HepG2 (cell line): ENCODE measurements around the gene AP4M1. TPM values are rescaled to one million over a fixed set of nuclear protein-coding genes. Genes with fewer than 3 reads are reported as not detected.
A peak's percentile ranks its signal among the peaks of the same experiment; 100 is the strongest.

Source experiments
- BORCS8-MEF2B ChIP-seq: sonication (generic); formaldehyde crosslinking; IDR thresholded peaks from 2 replicates; pipeline ENCODE4 v1.8.0; 2022; ENCODE audit warnings: mild to moderate bottlenecking, missing genetic modification reagents
- DMAP1 ChIP-seq: IDR thresholded peaks from 2 replicates; pipeline ENCODE4 v1.6.1; 2016
- EP300 ChIP-seq, 3 experiments: sonication (generic) in 1 of 3; formaldehyde crosslinking in 1 of 3; IDR thresholded peaks; 2 replicates each; pipeline versions ENCODE4 v1.5.1 to v1.6.1; 2011 to 2020; ENCODE audit warnings: low read depth in 2 of 3, low read length in 2 of 3, borderline replicate concordance in 1 of 3, improper control_type of control experiment in 1 of 3, mild to moderate bottlenecking in 1 of 3, missing genetic modification reagents in 1 of 3, moderate library complexity in 1 of 3
- NCOA2 ChIP-seq: sonication (generic); formaldehyde crosslinking; IDR thresholded peaks from 2 replicates; pipeline ENCODE4 v1.8.0; 2022; ENCODE audit warnings: inconsistent platforms
- NFKB2 ChIP-seq: sonication (generic); formaldehyde crosslinking; IDR thresholded peaks from 2 replicates; pipeline ENCODE4 v1.4.0; 2020; ENCODE audit warnings: missing genetic modification reagents, borderline replicate concordance
- NR2C2 ChIP-seq: sonication (generic); formaldehyde crosslinking; IDR thresholded peaks from 2 replicates; pipeline ENCODE4 v1.4.0; 2020; ENCODE audit warnings: missing genetic modification reagents, mild to moderate bottlenecking, moderate library complexity, borderline replicate concordance
- SOX13 ChIP-seq, 3 experiments: fragments of 450-650 bp in 1 of 3; sonication (generic) in 1 of 3; formaldehyde crosslinking in 1 of 3; IDR thresholded peaks in 2 of 3; conservative IDR thresholded peaks in 1 of 3; 2 replicates each; pipeline versions ENCODE4 v1.5.0 to v1.6.1; 2016 to 2020; ENCODE audit warnings: antibody characterized with exemption in 1 of 3, mild to moderate bottlenecking in 1 of 3, missing compliant biosample characterization in 1 of 3, missing genetic modification reagents in 1 of 3, moderate library complexity in 1 of 3
- TGIF2 ChIP-seq: IDR thresholded peaks from 2 replicates; pipeline ENCODE4 v1.6.1; 2016; ENCODE audit warnings: control low read depth, missing compliant biosample characterization
- ZNF253 ChIP-seq: sonication (generic); formaldehyde crosslinking; IDR thresholded peaks from 2 replicates; pipeline ENCODE4 v1.8.0; 2022; ENCODE audit warnings: mild to moderate bottlenecking, missing genetic modification reagents, borderline replicate concordance
- ZNF263 ChIP-seq: sonication (generic); formaldehyde crosslinking; IDR thresholded peaks from 2 replicates; pipeline ENCODE4 v1.4.0; 2020; ENCODE audit warnings: missing genetic modification reagents
- ZNF274 ChIP-seq: sonication (generic); formaldehyde crosslinking; IDR thresholded peaks from 2 replicates; pipeline ENCODE4 v1.5.1; 2020; ENCODE audit warnings: mild to moderate bottlenecking, missing genetic modification reagents
- ZNF496 ChIP-seq: sonication (generic); formaldehyde crosslinking; IDR thresholded peaks from 2 replicates; pipeline ENCODE4 v1.8.1; 2023; ENCODE audit warnings: mild to moderate bottlenecking, moderate library complexity, missing genetic modification reagents; ENCODE audit not compliant: insufficient replicate concordance
- ZNF567 ChIP-seq: sonication (generic); formaldehyde crosslinking; IDR thresholded peaks from 2 replicates; pipeline ENCODE4 v1.8.1; 2023; ENCODE audit warnings: mild to moderate bottlenecking, missing genetic modification reagents, borderline replicate concordance
- ZNF570 ChIP-seq: sonication (generic); formaldehyde crosslinking; IDR thresholded peaks from 2 replicates; pipeline ENCODE4 v1.4.0; 2020; ENCODE audit warnings: mild to moderate bottlenecking, missing genetic modification reagents, borderline replicate concordance
- ZNF703 ChIP-seq: sonication (generic); formaldehyde crosslinking; IDR thresholded peaks from 2 replicates; pipeline ENCODE4 v1.5.1; 2020; ENCODE audit warnings: missing genetic modification reagents, mild to moderate bottlenecking, moderate library complexity, borderline replicate concordance
- ZNF780A ChIP-seq: sonication (generic); formaldehyde crosslinking; IDR thresholded peaks from 2 replicates; pipeline ENCODE4 v1.8.0; 2022; ENCODE audit warnings: mild to moderate bottlenecking, missing genetic modification reagents, moderate library complexity
- polyA plus RNA-seq, 8 experiments: library from polyadenylated mRNA; depleted of rRNA in 3 of 8; stranded (reverse) in 7 of 8; unstranded in 1 of 8; fragments of >200 nt; fragmentation: Illumina TruSeq in 4 of 8; extraction: Trizol in 4 of 8; gene quantifications; 2 replicates each; pipeline versions ENCODE4 v1.2.1 to v1.2.3, GENCODE V29; 2011 to 2016; ENCODE audit warnings: low read depth in 4 of 8, missing spikeins in 1 of 8, mixed read lengths in 1 of 8; ENCODE audit not compliant: insufficient read depth in 1 of 8
- total RNA-seq, 5 experiments: library from RNA; depleted of rRNA; stranded (reverse); fragments of >200 nt; fragmentation: Illumina TruSeq; extraction: Trizol; gene quantifications; 2 replicates each; pipeline ENCODE4 v1.2.3, GENCODE V29; 2016; ENCODE audit warnings: low read depth in 1 of 5
- TF ChIP-seq, protein P1 (sequence below): sonication (generic); formaldehyde crosslinking; IDR thresholded peaks from 2 replicates; pipeline ENCODE4 v1.4.0; 2020; ENCODE audit warnings: mild to moderate bottlenecking, missing genetic modification reagents
- TF ChIP-seq, protein P2 (sequence below): sonication (generic); formaldehyde crosslinking; IDR thresholded peaks from 2 replicates; pipeline ENCODE4 v1.4.0; 2020; ENCODE audit warnings: missing genetic modification reagents
- TF ChIP-seq, protein P3 (sequence below): sonication (generic); formaldehyde crosslinking; IDR thresholded peaks from 2 replicates; pipeline ENCODE4 v1.4.0; 2020; ENCODE audit warnings: missing genetic modification reagents, borderline replicate concordance

AP4M1 gene
- total and polyA plus RNA-seq, 2 of the 13 experiments (the other 11 are each of a cell fraction or from before 2014, with no cell fraction given): 6.3 to 9.7 TPM

DNA sequence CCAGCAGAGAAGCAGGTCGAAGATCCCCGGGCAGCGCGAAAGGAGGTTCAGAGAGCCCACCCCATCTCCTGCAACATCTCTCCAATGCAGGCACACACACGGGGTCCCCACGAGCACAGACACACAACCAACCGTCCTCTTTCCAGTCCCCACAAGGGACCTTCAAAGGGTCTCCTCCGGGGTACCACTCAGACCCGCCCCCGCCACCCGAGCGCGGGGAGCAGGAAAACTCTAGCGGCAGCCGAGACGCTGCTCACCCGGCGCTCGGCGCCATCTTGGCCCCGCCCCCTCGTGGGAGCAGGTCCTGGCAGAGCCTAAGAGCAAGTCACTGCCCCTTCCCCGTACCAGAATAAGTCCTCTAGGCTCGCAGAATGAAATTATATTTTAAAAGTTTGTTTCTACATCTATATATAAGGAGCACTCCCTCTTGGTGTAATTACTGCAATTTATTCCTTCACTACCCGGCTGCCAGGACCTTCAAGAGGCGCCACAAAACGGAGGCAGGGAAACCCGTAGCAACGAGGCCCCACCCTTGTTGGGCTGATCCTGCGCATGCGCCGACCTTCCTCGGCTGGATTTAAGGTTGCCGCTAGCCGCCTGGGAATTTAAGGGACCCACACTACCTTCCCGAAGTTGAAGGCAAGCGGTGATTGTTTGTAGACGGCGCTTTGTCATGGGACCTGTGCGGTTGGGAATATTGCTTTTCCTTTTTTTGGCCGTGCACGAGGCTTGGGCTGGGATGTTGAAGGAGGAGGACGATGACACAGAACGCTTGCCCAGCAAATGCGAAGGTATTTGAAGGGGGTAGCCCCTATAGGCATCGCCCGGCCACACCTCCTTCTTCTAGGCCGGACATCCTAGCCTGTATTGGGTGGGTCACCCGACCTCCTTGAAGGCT lies 17.9 kb downstream of the AP4M1 start, which contains the start of the genes CNPY4 and TAF6 (continued):
- TF ChIP-seq NFKB2 (CRISPR knock-in tag) (peak; percentile 89), ZNF780A (CRISPR knock-in tag) (0 out of 2 replicates have a peak, but pooled peaks have one; percentile 52), ZNF253 (no peak), EP300 (IDR thresholded peaks at IDR 0.05; ENCODE audit: low read depth in 2 of 2, low read length in 2 of 2) (peak in 1 of 2 experiments; percentile 100; a peak in 1 of 4 replicates), EP300 (CRISPR knock-in tag; IDR thresholded peaks at IDR 0.05; ENCODE audit: borderline replicate concordance) (peak; percentile 8; the same call in 1 of the 2 replicates), ZNF567 (CRISPR knock-in tag) (no peak), TGIF2 (CRISPR knock-in tag) (peak; percentile 83; the same call in 1 of the 2 replicates), NCOA2 (CRISPR knock-in tag) (peak; percentile 32; the same call in 1 of the 2 replicates), BORCS8-MEF2B (CRISPR knock-in tag) (peak; percentile 77; the same call in 1 of the 2 replicates), ZNF703 (CRISPR knock-in tag) (no peak), ZNF263 (CRISPR knock-in tag) (peak; percentile 57), ZNF274 (CRISPR knock-in tag) (no peak), ZNF570 (CRISPR knock-in tag) (0 out of 2 replicates have a peak, but pooled peaks have one; percentile 43), NR2C2 (CRISPR knock-in tag) (no peak; the same call in 1 of the 2 replicates), DMAP1 (CRISPR knock-in tag) (peak; percentile 76; the same call in 1 of the 2 replicates), ZNF496 (CRISPR knock-in tag) (no peak), SOX13 (IDR thresholded peaks at IDR 0.05) (no peak), SOX13 (CRISPR knock-in tag; conservative IDR thresholded peaks at IDR 0.05 in 1 of 2, IDR thresholded peaks at IDR 0.05 in 1 of 2) (no peak)
- TF ChIP-seq, protein P1, sequence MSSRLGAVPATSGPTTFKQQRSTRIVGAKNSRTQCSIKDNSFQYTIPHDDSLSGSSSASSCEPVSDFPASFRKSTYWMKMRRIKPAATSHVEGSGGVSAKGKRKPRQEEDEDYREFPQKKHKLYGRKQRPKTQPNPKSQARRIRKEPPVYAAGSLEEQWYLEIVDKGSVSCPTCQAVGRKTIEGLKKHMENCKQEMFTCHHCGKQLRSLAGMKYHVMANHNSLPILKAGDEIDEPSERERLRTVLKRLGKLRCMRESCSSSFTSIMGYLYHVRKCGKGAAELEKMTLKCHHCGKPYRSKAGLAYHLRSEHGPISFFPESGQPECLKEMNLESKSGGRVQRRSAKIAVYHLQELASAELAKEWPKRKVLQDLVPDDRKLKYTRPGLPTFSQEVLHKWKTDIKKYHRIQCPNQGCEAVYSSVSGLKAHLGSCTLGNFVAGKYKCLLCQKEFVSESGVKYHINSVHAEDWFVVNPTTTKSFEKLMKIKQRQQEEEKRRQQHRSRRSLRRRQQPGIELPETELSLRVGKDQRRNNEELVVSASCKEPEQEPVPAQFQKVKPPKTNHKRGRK (CRISPR knock-in tag): no peak
- TF ChIP-seq, protein P2, sequence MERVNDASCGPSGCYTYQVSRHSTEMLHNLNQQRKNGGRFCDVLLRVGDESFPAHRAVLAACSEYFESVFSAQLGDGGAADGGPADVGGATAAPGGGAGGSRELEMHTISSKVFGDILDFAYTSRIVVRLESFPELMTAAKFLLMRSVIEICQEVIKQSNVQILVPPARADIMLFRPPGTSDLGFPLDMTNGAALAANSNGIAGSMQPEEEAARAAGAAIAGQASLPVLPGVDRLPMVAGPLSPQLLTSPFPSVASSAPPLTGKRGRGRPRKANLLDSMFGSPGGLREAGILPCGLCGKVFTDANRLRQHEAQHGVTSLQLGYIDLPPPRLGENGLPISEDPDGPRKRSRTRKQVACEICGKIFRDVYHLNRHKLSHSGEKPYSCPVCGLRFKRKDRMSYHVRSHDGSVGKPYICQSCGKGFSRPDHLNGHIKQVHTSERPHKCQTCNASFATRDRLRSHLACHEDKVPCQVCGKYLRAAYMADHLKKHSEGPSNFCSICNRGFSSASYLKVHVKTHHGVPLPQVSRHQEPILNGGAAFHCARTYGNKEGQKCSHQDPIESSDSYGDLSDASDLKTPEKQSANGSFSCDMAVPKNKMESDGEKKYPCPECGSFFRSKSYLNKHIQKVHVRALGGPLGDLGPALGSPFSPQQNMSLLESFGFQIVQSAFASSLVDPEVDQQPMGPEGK (CRISPR knock-in tag): peak; percentile 61
- TF ChIP-seq, protein P3, sequence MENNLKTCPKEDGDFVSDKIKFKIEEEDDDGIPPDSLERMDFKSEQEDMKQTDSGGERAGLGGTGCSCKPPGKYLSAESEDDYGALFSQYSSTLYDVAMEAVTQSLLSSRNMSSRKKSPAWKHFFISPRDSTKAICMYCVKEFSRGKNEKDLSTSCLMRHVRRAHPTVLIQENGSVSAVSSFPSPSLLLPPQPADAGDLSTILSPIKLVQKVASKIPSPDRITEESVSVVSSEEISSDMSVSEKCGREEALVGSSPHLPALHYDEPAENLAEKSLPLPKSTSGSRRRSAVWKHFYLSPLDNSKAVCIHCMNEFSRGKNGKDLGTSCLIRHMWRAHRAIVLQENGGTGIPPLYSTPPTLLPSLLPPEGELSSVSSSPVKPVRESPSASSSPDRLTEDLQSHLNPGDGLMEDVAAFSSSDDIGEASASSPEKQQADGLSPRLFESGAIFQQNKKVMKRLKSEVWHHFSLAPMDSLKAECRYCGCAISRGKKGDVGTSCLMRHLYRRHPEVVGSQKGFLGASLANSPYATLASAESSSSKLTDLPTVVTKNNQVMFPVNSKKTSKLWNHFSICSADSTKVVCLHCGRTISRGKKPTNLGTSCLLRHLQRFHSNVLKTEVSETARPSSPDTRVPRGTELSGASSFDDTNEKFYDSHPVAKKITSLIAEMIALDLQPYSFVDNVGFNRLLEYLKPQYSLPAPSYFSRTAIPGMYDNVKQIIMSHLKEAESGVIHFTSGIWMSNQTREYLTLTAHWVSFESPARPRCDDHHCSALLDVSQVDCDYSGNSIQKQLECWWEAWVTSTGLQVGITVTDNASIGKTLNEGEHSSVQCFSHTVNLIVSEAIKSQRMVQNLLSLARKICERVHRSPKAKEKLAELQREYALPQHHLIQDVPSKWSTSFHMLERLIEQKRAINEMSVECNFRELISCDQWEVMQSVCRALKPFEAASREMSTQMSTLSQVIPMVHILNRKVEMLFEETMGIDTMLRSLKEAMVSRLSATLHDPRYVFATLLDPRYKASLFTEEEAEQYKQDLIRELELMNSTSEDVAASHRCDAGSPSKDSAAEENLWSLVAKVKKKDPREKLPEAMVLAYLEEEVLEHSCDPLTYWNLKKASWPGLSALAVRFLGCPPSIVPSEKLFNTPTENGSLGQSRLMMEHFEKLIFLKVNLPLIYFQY (CRISPR knock-in tag): no peak
